Eye (tissue), 1 donor: ENCODE data around the gene AKAP13.
"Not testable (repeated sequence)": the region's sequence is repeated elsewhere in the genome, so short reads cannot be mapped to it uniquely, and the experiment has no call there.

Experiments
- DNase-seq: peaks from one replicate; pipeline ENCODE4 v3.0.0-alpha.2; 2015

The AKAP13 gene

DNA sequence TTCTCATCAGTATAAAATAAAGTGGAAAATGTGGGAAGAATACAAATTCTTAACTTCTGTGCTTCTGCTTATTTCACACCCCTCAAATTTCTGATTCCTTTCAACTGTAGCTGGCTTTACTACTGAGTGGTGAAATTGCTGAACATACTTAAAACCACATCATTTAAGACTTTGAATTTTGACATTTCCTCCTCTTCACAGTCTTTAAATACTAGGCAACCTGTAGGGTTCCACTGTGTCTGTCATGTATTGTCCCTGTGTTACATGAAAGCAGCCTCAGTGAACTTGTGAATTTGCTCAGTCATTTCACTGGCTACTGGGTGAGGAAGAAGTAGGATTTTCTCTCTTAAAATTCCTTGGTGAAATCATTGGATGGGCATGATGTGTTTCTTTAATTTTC lies 101.1 kb downstream of the AKAP13 start:
- not testable (repeated sequence) for DNase-seq

DNA sequence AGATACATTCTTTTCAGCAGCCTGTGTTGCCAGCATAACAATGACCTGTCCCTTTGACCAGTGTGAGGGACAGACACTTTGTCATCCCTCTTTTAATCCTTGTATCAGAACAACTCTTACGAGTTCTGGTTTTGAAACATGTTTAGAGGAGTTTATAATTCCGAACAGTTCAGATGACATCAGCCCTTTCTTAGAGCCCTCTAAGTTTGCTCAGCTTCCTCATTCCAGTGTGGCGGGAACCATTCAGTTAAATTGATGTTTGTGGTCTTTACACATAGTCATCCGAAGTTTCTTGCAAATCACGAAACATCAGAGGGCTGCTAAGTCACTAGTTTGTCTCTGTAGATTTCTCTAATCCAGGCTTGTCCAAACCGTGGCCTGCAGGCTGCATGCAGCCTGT lies 102.5 kb downstream of the AKAP13 start:
- DNase-seq: peak; percentile 84

DNA sequence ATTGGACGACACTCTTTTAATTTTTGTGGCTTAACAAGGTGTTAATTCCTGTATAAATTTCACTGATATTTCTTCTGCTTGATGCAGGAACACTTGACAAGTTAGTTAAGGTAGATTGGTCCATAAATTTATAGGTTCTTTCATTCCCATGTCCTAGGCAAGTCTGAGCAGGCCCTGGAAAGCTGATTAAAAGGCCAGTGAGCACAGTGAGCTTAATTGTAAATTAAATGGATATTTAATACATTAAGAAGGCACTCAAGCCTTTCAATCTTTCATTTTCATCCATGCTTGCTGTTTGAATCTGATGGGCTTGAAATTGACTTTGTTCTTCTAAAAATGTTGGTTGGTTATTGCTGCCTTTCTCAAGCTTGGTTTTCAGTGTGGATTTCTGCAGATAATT lies 103.6 kb downstream of the AKAP13 start:
- not testable (repeated sequence) for DNase-seq

- DNase-seq: not testable (repeated sequence)
Observed at GRCh38 chr15:85484923-85485322, 104.5 kb downstream of the AKAP13 start.

DNA sequence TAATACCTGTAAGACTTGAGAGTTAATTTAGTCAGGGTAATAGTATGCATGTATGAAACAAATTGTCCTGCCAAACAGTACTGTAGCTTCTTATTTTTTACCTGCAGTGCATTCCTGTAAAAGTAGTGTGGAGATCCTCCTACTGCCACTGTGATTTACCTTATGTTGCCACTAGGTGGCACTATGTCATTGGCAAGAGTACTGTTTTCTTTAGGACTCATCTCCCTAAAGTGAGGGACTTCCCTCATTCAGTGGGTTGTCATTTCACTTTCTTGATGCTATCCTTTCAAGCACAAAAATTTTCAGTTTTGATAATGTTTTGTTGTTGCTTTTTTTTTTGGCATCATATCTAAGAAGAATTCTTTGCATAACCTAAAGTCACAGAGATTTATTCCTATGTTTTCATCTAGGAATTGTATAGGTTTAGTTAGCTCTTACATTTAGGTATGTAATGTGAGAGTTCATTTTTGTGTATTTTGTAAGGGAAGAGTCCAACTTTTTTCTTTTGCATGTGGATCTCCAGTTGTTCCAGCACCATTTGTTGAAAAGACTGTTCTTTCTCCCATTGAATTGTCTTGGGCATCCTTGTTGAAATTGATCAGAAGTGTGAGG lies 105.7 kb downstream of the AKAP13 start:
- peak; percentile 87 for DNase-seq

- DNase-seq: not testable (repeated sequence)
Observed at GRCh38 chr15:85487796-85488195, 107.4 kb downstream of the AKAP13 start.

DNA sequence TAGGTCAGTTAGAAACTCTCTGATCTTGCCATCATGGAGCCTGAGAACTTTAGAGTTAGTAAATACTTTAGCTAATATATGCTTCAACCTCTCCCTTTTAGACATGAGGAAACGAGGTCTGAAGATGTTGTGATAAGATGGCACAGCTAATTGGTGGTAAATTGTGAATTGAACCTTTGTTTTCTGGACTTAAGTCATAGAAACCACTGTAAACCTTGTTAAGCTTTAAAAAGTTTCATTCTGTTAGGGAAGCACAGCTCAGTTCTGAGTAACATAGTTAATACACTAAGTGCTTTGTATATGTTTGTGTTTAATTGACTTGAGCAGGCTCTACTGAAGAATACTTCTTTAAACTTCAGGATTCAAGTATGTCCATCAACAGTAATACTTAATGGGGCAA lies 108.6 kb downstream of the AKAP13 start:
- DNase-seq: no peak

- DNase-seq: no peak
Observed at GRCh38 chr15:85489773-85490493, 109.5 kb downstream of the AKAP13 start.

DNA sequence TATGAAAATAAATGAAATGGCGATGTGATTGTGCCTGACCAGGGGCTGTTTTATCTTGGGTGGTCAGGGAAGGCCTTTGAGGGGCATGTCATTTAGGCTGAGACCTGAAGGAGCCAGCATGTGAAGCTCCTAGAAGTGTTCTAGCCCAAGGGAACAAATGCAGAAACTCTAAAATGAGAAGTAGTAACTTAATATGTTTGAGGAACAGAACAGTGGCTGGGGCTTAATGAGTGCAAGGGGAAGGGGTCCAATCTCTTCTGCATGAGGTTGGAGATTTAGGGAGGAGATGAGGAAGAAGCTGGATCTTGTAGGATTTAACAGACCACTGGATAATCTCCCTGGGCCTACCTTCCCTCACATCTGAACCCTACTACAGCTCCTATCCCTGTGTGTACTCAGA lies 110.5 kb downstream of the AKAP13 start:
- DNase-seq: no peak

GRCh38 chr15:85491691-85492090 lies 111.3 kb downstream of the AKAP13 start:
- no peak for DNase-seq

DNA sequence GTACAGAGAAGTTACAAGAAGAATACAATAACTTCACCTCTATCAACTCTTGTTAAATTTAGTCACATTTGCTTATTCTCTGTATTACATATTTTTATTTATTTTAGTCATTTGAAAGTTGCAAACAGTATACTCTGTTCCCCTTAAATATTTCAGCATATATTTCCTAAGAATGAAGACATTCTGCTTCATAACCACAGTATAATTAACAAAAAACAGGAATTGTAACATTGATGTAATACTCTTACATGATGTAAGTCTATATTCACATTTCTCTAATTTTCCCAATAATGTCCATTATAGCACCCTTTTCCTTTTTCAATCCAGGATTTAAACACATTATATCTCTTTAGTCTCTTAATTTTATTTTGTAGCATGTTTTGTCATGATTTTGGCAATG lies 112.0 kb downstream of the AKAP13 start:
- DNase-seq: no peak

DNA sequence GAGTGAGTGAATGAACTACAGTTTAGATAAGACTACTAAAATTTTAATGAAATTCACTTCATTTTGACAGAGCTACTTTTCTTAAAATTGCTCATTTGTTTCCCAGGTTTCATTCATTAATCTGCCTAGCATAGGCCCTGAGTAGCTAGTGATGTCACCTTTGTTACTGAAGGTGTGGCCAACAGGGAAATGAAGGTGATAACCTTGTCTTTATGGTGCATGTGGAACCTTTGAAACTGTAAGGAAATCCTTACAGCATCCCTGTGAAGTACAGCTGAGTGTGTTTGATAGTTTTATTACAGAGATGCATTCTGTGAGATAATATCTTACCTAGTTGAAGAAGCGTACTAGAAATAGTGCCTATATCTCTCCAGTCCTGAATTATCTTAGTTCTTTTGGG lies 112.9 kb downstream of the AKAP13 start:
- DNase-seq: no peak

- peak; percentile 77 for DNase-seq
Observed at GRCh38 chr15:85494048-85494777, 113.8 kb downstream of the AKAP13 start.

GRCh38 chr15:85495096-85495495 lies 114.7 kb downstream of the AKAP13 start:
- DNase-seq: no peak

GRCh38 chr15:85495544-85495943 lies 115.1 kb downstream of the AKAP13 start:
- DNase-seq: no peak

DNA sequence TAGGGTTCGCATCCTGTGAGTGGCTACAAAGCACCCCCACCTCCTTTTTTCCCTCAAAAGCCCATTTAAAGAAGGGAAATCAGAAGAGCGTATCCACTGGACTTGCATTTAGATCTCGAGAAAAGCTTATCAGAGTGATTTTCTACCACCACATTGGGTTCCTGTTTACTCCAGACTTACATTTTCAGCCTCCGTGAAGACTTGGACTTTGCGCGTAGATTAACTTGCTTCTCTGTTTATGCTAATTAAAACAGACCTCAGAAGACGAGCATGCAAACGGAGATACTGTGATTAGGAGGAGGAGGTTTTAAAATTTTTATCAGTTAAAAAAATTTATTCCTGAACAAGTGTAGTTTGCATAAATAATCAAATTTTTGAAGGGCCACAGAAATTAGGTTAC lies 115.7 kb downstream of the AKAP13 start:
- no peak for DNase-seq

DNA sequence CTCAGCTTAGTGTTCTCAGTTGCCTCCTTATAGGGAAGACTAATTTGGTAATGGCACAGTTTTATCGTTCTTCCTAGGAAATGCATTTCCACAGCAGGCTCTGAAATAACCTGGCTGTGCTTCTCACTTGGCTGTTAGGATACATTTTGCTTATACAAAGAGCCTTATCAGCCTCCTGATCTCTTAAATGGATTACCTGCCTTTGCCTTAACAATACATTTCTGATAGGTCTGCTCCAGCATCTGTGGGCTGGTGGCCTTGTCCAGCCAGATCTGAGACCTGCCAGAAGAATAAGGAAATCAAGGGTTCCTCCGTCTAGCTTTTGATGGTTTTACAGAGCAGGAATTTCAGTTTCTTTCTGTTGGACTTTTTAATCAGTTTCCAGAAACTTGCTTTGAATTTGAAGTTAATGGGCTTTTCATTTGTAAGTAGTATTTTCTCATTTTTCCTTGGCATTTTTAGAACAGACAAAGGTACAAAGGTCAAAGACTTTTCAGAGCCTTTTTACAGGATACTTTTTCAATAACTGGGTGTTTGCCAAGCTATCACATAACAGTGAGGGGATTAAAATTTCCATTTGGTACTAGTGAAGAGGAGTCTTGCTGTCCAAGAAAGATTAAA lies 116.3 kb downstream of the AKAP13 start:
- no peak for DNase-seq

DNA sequence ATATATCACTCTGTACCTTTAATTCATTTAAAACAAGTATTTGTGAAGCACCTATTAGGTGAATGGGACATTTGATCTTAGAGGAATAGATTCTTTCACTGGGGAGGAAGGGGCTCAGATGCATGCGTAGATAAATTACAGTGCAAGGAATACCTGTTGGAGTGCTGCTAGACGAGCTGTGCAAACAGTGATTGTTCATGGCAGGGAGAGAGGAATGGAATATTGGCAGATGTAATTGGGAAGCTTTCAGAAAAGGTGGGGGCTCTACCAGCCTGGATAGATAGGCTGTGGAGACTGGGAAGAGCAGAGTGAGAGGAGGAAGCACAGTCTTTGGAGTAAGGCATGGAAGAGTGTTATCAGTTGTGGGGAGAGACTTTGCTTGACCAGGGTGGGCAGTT lies 116.8 kb downstream of the AKAP13 start:
- no peak for DNase-seq

- no peak for DNase-seq
Observed at GRCh38 chr15:85498471-85498870, 118.1 kb downstream of the AKAP13 start.

DNA sequence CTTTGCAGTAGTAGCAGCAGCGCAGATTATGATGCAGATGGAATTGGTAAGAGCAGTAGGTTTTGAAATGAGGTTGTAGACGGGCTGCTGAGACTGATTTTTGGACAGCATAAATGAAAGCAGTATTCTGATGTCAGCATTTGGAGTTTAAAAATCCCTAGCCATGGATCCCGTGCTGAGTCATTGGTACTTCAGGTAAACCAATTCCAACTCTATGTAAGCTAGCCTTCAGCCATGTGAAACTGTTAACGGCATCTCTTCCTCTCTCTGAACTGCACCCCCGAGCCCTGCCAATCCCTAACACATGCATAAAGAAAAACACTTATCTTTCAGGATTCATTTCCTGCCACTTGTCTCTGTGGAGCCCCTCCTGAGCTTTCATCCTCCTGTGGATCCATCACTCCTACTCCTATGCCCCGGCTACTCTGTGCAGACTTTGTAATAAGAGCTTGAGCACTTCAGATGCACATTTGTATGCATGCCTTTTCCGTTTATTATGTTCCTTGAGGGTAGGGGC lies 119.0 kb downstream of the AKAP13 start:
- DNase-seq: peak; percentile 18

- DNase-seq: no peak
Observed at GRCh38 chr15:85500060-85500708, 119.8 kb downstream of the AKAP13 start.

GRCh38 chr15:85500729-85501128 lies 120.3 kb downstream of the AKAP13 start:
- peak; percentile 72 for DNase-seq

DNA sequence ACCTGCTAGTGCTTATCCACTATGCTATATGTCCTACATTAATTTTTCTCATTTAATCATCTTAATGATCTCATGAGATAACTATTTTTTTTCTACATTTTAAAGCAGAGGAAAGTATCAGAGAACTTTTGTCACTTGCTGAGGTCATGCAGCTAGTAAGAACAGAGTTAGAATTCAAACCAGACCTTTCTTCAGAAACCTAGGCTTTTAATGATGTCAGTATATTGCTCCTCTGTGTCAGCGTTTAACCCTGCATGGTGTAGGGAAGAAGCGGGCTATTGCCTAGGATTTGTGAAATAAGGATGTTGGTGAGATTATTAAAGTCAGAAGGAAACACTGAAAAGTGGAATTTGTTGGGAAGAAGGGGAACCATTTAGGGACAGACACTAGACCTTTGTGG lies 121.2 kb downstream of the AKAP13 start:
- no peak for DNase-seq
